Neural progenitor cell (in vitro differentiated cells): ENCODE measurements around the gene SCN8A. TPM values are rescaled to one million over a fixed set of nuclear protein-coding genes. Genes with fewer than 3 reads are reported as not detected.

Source experiments
- DNase-seq: peaks from one replicate; pipeline ENCODE4 v3.0.0-alpha.2; 2016; ENCODE audit warnings: low spot score
- H2AFZ ChIP-seq: fragments of 200-600 bp; sonication (generic); replicated peaks from 2 replicates; pipeline ENCODE4 v1.6.1; 2016; ENCODE audit warnings: antibody characterized with exemption
- H3F3A ChIP-seq: fragments of 200-600 bp; sonication (generic); 2 replicates; pipeline ENCODE4 v1.6.1; 2016; ENCODE audit warnings: antibody characterized with exemption, low read depth
- H3K27ac ChIP-seq: fragments of 200-600 bp; sonication (generic); 2 replicates; pipeline ENCODE4 v1.5.1; 2016; ENCODE audit warnings: mild to moderate bottlenecking
- H3K27me3 ChIP-seq: fragments of 200-600 bp; sonication (generic); 2 replicates; pipeline ENCODE4 v1.6.1; 2016; ENCODE audit warnings: mild to moderate bottlenecking, moderate library complexity
- H3K36me3 ChIP-seq: fragments of 200-600 bp; sonication (generic); 2 replicates; pipeline ENCODE4 v1.5.1; 2016
- H3K4me1 ChIP-seq: fragments of 200-600 bp; sonication (generic); 2 replicates; pipeline ENCODE4 v1.6.1; 2016; ENCODE audit warnings: mixed run types
- H3K4me2 ChIP-seq: fragments of 200-600 bp; sonication (generic); 2 replicates; pipeline ENCODE4 v1.6.1; 2016
- H3K4me3 ChIP-seq: fragments of 200-600 bp; sonication (generic); 2 replicates; pipeline ENCODE4 v1.5.1; 2016
- H3K79me2 ChIP-seq: fragments of 200-600 bp; sonication (generic); 2 replicates; pipeline ENCODE4 v1.6.1; 2016; ENCODE audit warnings: low read depth
- H3K9ac ChIP-seq: fragments of 200-600 bp; sonication (generic); 2 replicates; pipeline ENCODE4 v1.6.1; 2016
- H3K9me3 ChIP-seq: fragments of 200-600 bp; sonication (generic); 2 replicates; pipeline ENCODE4 v1.5.1; 2016; ENCODE audit warnings: low read depth
- H4K20me1 ChIP-seq: fragments of 200-600 bp; sonication (generic); 2 replicates; pipeline ENCODE4 v1.6.1; 2016; ENCODE audit warnings: low read depth
- H3K27ac Mint-ChIP-seq: 3 replicates; pipeline ENCODE4 v1.8.0; 2021; ENCODE audit warnings: mixed read lengths
- H3K27me3 Mint-ChIP-seq: 2 replicates; pipeline ENCODE4 v1.8.0; 2022; ENCODE audit warnings: low read depth, mild to moderate bottlenecking, inconsistent platforms, moderate library complexity, mixed read lengths; ENCODE audit not compliant: insufficient read depth
- H3K36me3 Mint-ChIP-seq: 3 replicates; pipeline ENCODE4 v1.8.0; 2021; ENCODE audit warnings: mixed read lengths
- H3K4me1 Mint-ChIP-seq: 3 replicates; pipeline ENCODE4 v1.8.0; 2021; ENCODE audit warnings: mixed read lengths
- H3K4me3 Mint-ChIP-seq: 3 replicates; pipeline ENCODE4 v1.8.0; 2021; ENCODE audit warnings: mild to moderate bottlenecking, moderate library complexity, mixed read lengths
- H3K9me3 Mint-ChIP-seq: 3 replicates; pipeline ENCODE4 v1.8.0; 2020; ENCODE audit warnings: mixed read lengths
- CTCF ChIP-seq: fragments of 200-600 bp; sonication (generic); IDR thresholded peaks from 2 replicates; pipeline ENCODE4 v1.5.1; 2017; ENCODE audit warnings: antibody characterized with exemption, mild to moderate bottlenecking
- EZH2 ChIP-seq: fragments of 200-600 bp; sonication (generic); IDR thresholded peaks from 2 replicates; pipeline ENCODE4 v1.6.1; 2017; ENCODE audit warnings: antibody characterized with exemption, mild to moderate bottlenecking, moderate library complexity
- EZH2phosphoT487 ChIP-seq: fragments of 200-600 bp; sonication (generic); IDR thresholded peaks from 2 replicates; pipeline ENCODE4 v1.6.1; 2017; ENCODE audit warnings: antibody characterized with exemption
- total RNA-seq: library from RNA; depleted of rRNA; stranded (reverse); fragments of >200 nt; gene quantifications from 2 replicates; pipeline ENCODE4 v1.2.3, GENCODE V29; 2015; ENCODE audit warnings: low replicate concordance

Gene SCN8A
- total RNA-seq, 1 donor from 2014 or later, result 14.2 TPM

- no peaks in the 10 kb centered on the region for H3K9me3 Mint-ChIP-seq
- no peak overlapping the region for H3K4me3 Mint-ChIP-seq
- peaks cover 47% of the 10 kb centered on the region for H3K4me1 Mint-ChIP-seq
- no peak overlapping the region for H3K4me3 ChIP-seq
- H3K9ac ChIP-seq, result no peak overlapping the region
- peaks cover 70% of the 10 kb centered on the region for H3F3A ChIP-seq
- no peak overlapping the region for H3K27ac ChIP-seq
- no peaks in the 10 kb centered on the region for H3K36me3 ChIP-seq
- peaks cover 79% of the 10 kb centered on the region for H4K20me1 ChIP-seq
- peaks cover 22% of the 10 kb centered on the region for H3K36me3 Mint-ChIP-seq
- no peak for DNase-seq
- peak overlapping the region; percentile 60 for H3K27ac Mint-ChIP-seq
- H3K4me2 ChIP-seq, result no peak overlapping the region
- peaks cover 49% of the 10 kb centered on the region for H3K79me2 ChIP-seq
- peaks cover 36% of the 10 kb centered on the region for H3K4me1 ChIP-seq
- TF ChIP-seq CTCF, result no peak
- TF ChIP-seq EZH2phosphoT487, result no peak
- TF ChIP-seq EZH2, result no peak
- H3K27me3 Mint-ChIP-seq, result peaks cover 9% of the 10 kb centered on the region
- no peak overlapping the region for H2AFZ ChIP-seq
- H3K9me3 ChIP-seq, result no peaks in the 10 kb centered on the region
- peaks cover 13% of the 10 kb centered on the region for H3K27me3 ChIP-seq
Observed at GRCh38 chr12:51825216-51825615, 234.2 kb downstream of the SCN8A start.

GRCh38 chr12:51826881-51827280 is 235.8 kb downstream of the SCN8A start:
- peaks cover 10% of the 10 kb centered on the region for H3K27me3 ChIP-seq
- H3K4me2 ChIP-seq, result no peak overlapping the region
- peaks cover 22% of the 10 kb centered on the region for H3K36me3 Mint-ChIP-seq
- H3K79me2 ChIP-seq, result peaks cover 62% of the 10 kb centered on the region
- TF ChIP-seq EZH2 (no peak), CTCF (no peak), EZH2phosphoT487 (no peak)
- H3F3A ChIP-seq, result peaks cover 80% of the 10 kb centered on the region
- no peak overlapping the region for H3K4me3 ChIP-seq
- DNase-seq, result no peak
- H2AFZ ChIP-seq, result no peak overlapping the region
- H3K9me3 ChIP-seq, result no peaks in the 10 kb centered on the region
- peaks cover 12% of the 10 kb centered on the region for H3K27me3 Mint-ChIP-seq
- peak overlapping the region; percentile 79 for H3K27ac Mint-ChIP-seq
- H3K4me1 ChIP-seq, result peaks cover 49% of the 10 kb centered on the region
- no peaks in the 10 kb centered on the region for H3K36me3 ChIP-seq
- H4K20me1 ChIP-seq, result peaks cover 86% of the 10 kb centered on the region
- H3K9ac ChIP-seq, result no peak overlapping the region
- peaks cover 59% of the 10 kb centered on the region for H3K4me1 Mint-ChIP-seq
- H3K9me3 Mint-ChIP-seq, result no peaks in the 10 kb centered on the region
- no peak overlapping the region for H3K27ac ChIP-seq
- H3K4me3 Mint-ChIP-seq, result no peak overlapping the region

GRCh38 chr12:51827925-51828818 is 237.1 kb downstream of the SCN8A start:
- H4K20me1 ChIP-seq, result peaks cover 84% of the 10 kb centered on the region
- peak overlapping the region; percentile 20 for H3K4me3 ChIP-seq
- Mint-ChIP-seq H3K27me3 (peaks cover 12% of the 10 kb centered on the region), H3K9me3 (no peaks in the 10 kb centered on the region), H3K27ac (peak overlapping the region; percentile 93), H3K4me3 (no peak overlapping the region), H3K36me3 (peaks cover 14% of the 10 kb centered on the region), H3K4me1 (peaks cover 69% of the 10 kb centered on the region)
- H3K27me3 ChIP-seq, result no peaks in the 10 kb centered on the region
- H3K9me3 ChIP-seq, result no peaks in the 10 kb centered on the region
- H3F3A ChIP-seq, result peaks cover 81% of the 10 kb centered on the region
- no peak for DNase-seq
- H3K27ac ChIP-seq, result peak overlapping the region; percentile 61
- H3K4me1 ChIP-seq, result peaks cover 58% of the 10 kb centered on the region
- no peaks in the 10 kb centered on the region for H3K36me3 ChIP-seq
- no peak overlapping the region for H3K9ac ChIP-seq
- peak overlapping the region; percentile 69 for H3K4me2 ChIP-seq
- no peak overlapping the region for H2AFZ ChIP-seq
- H3K79me2 ChIP-seq, result peaks cover 58% of the 10 kb centered on the region
- TF ChIP-seq EZH2, result no peak
- no peak for TF ChIP-seq EZH2phosphoT487
- TF ChIP-seq CTCF, result no peak
